AG04449 (cell line): ENCODE data around the gene ELFN2.

ENCODE experiments used
- CTCF ChIA-PET: fragments of 350-600 bp; formaldehyde crosslinking; extraction: SDS; loops from one replicate; lab custom pipeline; 2021; ENCODE audit warnings: antibody characterized with exemption; lab: Yijun Ruan, JAX
- POLR2A ChIA-PET: fragments of 400-600, 350-600 bp; formaldehyde crosslinking; extraction: SDS; loops from one replicate; lab custom pipeline; 2020; ENCODE audit warnings: antibody characterized with exemption, inconsistent platforms; lab: Yijun Ruan, JAX
- DNase-seq: peaks from one replicate; pipeline ENCODE4 v3.0.0-alpha.2; 2010; ENCODE audit warnings: low read depth, low spot score
- H3K4me3 ChIP-seq: 2 replicates; pipeline ENCODE4 v1.5.1; 2011; ENCODE audit warnings: low read depth, mild to moderate bottlenecking, control low read depth, low read length
- CTCF ChIP-seq: IDR thresholded peaks from one replicate; pipeline ENCODE4 v1.5.1; 2011; ENCODE audit warnings: mild to moderate bottlenecking, moderate library complexity, low read length, control low read depth, inconsistent platforms; ENCODE audit not compliant: insufficient read depth; ENCODE audit errors: missing control alignments

Gene ELFN2

DNA sequence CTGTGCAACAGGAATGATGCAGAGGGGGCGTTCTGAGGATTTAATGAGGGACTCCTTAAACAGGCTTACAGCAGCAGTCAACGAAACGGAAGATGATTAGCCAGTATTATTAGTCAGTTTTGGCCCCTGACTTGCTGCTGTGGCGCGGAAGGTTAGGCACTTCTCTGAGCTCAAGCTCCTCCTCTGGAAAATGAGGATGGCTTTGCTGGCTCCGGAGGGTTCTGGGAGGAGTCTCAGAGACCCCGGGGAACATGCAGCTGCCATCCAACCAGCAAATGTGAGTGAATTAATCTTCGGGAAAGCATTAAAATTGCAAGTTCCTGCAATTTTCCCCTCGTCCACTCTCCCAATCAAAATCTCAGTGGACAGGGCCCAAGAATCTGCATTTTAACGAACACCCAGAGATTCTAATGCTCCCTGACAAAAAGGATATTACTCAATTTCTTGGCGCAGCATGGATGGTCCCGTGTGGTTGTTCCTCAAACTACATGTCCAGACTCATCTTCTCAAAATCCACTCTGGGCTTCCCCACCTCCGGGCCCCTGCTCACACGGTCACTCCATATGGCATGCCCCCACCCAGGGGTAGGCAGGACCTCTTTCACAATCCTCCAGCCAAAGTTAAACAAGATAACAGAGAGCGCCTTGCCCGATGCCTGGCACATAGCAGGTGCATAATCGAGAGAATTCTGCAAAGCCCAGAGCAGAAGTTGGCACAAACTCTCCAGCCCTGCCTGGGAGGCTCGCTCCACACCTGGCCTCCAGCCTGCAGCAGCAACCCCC is 6.4 kb downstream of the ELFN2 start:
- H3K4me3 ChIP-seq = peak overlapping the region; percentile 37; the same call in 1 of the 2 replicates

GRCh38 chr22:37419969-37420685 is 7.2 kb downstream of the ELFN2 start:
- POLR2A ChIA-PET = no interaction called here
- DNase-seq = no peak
- no peak for TF ChIP-seq CTCF
- CTCF ChIA-PET = interaction anchor here (1.0 to 1.5 kb wide), 3 partner anchors 8 to 90 kb away, joined by 3 to 5 read pairs (median 4); no protein-coding TSS in a partner anchor
- peak overlapping the region; percentile 37 for H3K4me3 ChIP-seq

More for the DNA sequence above, 6.4 kb downstream of the ELFN2 start:
- CTCF ChIA-PET = interaction anchor here (1.0 to 1.5 kb wide), 3 partner anchors 8 to 90 kb away, joined by 3 to 5 read pairs (median 4); no protein-coding TSS in a partner anchor
- POLR2A ChIA-PET = no interaction called here
- TF ChIP-seq CTCF = no peak
- no peak for DNase-seq

GRCh38 chr22:37419370-37419968 is 7.8 kb downstream of the ELFN2 start:
- H3K4me3 ChIP-seq = peak overlapping the region; percentile 19; the same call in 1 of the 2 replicates
- CTCF ChIA-PET = no interaction called here
- POLR2A ChIA-PET = no interaction called here
- no peak for TF ChIP-seq CTCF
- DNase-seq = no peak

GRCh38 chr22:37418627-37419369 is 8.5 kb downstream of the ELFN2 start:
- no peak overlapping the region for H3K4me3 ChIP-seq
- DNase-seq = no peak
- TF ChIP-seq CTCF = no peak
- CTCF ChIA-PET = no interaction called here
- POLR2A ChIA-PET = no interaction called here

GRCh38 chr22:37417677-37418348 is 9.5 kb downstream of the ELFN2 start:
- no peak overlapping the region for H3K4me3 ChIP-seq
- TF ChIP-seq CTCF = no peak
- ChIA-PET CTCF (interaction anchor here (0.9 to 1.3 kb wide), 2 partner anchors 11 to 21 kb away, joined by 3 to 4 read pairs; no protein-coding TSS in a partner anchor), POLR2A (no interaction called here)
- DNase-seq = no peak
